Mucosa of descending colon (tissue), 3 donors: Measurements from ENCODE around the gene PIN1. TPM values are rescaled to one million over a fixed set of nuclear protein-coding genes. Genes with fewer than 3 reads are reported as not detected.

Experiments used
- ATAC-seq: fragments of 200-7000 bp; cut with Tn5 transposase; one replicate; pipeline ENCODE4 v1.9.1; 2020; ENCODE audit warnings: mild to moderate bottlenecking, moderate library complexity
- DNase-seq, 3 donors: peaks; one replicate each; pipeline ENCODE4 v3.0.0-alpha.2; 2020
- H3K36me3 ChIP-seq: fragments of 200-600 bp; one replicate; pipeline ENCODE4 v1.8.0; 2021; ENCODE audit warnings: low read depth, mild to moderate bottlenecking
- H3K4me1 ChIP-seq: fragments of 200-600 bp; one replicate; pipeline ENCODE4 v1.8.0; 2021; ENCODE audit warnings: low read depth, mild to moderate bottlenecking
- H3K4me3 ChIP-seq: fragments of 200-600 bp; one replicate; pipeline ENCODE4 v1.8.0; 2021; ENCODE audit warnings: mild to moderate bottlenecking
- H3K9me3 ChIP-seq: fragments of 200-600 bp; one replicate; pipeline ENCODE4 v1.8.0; 2021; ENCODE audit warnings: mild to moderate bottlenecking
- intact Hi-C, 2 donors: fragments of 100-400 bp; cut with DNase I in 1 of 2; cut with micrococcal nuclease in 1 of 2; formaldehyde crosslinking; loops; one replicate each; pipeline versions ENCODE4 v1.11.0 to v1.11.1; 2022; cut with DNase I, micrococcal nuclease
- total RNA-seq, 3 donors: library from RNA; stranded (reverse); fragmentation: NEBNext Ultra II Directional in 2 of 3; extraction: Animal tissue kit (Norgen Biotek cat#: 25700) in 2 of 3; gene quantifications; one replicate each; pipeline versions ENCODE4 v1.2.1 to v1.2.4, GENCODE V29; 2021 to 2023
- TF ChIP-seq, protein P1 (sequence below): fragments of 200-600 bp; IDR thresholded peaks from one replicate; pipeline ENCODE4 v1.8.0; 2022; ENCODE audit warnings: antibody characterized with exemption, mild to moderate bottlenecking
- donor health status: DM: no; HTN: no; CAD: no; lungs with moderate emphysema.
- donor health status: DM: no; HTN: no; CAD: no.
- donor health status: DM: no; HTN: yes; CAD: no.

PIN1 gene
- total RNA-seq, 3 donors from 2014 or later: 44.5 to 64.2 (median 52.5) TPM

DNA sequence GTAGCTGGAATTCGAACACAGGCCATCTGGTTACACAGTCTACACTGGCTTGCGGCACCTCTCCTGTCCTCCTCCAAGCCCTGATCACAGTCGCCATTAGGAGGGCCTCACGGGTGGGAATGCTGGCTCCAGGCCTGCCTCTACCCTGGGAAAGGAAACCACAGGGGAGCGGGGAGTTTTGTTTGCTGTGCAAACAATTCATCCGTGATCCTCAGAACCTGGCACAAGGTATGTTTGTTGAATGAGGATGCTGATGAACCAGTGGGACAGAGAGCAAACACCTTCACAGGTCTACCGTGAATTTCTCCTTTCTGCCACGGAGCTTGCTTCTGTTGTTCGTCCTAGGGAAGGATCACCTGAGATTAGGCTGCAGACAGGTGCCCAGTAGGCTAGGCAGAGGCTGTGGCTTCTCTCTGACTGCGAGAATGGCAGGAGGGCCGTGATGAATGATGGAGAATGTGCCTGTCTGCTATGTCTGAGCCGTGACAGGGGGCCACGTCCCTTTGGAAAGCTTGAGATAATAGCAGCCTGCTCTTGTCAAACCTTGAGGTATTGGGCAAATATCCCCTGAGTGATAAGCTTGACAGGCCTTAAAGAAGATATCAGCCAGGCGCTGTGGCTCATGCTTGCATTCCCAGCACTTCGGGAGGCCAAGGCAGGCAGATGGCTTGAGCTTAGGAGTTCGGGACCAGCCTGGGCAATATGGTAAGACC is 36.7 kb downstream of the PIN1 start:
- DNase-seq (no peak), ATAC-seq (no peak)
- H3K4me1 ChIP-seq: no peaks in the 10 kb centered on the region
- H3K9me3 ChIP-seq: no peaks in the 10 kb centered on the region
- intact Hi-C loops: no loop called here
- TF ChIP-seq, protein P1, sequence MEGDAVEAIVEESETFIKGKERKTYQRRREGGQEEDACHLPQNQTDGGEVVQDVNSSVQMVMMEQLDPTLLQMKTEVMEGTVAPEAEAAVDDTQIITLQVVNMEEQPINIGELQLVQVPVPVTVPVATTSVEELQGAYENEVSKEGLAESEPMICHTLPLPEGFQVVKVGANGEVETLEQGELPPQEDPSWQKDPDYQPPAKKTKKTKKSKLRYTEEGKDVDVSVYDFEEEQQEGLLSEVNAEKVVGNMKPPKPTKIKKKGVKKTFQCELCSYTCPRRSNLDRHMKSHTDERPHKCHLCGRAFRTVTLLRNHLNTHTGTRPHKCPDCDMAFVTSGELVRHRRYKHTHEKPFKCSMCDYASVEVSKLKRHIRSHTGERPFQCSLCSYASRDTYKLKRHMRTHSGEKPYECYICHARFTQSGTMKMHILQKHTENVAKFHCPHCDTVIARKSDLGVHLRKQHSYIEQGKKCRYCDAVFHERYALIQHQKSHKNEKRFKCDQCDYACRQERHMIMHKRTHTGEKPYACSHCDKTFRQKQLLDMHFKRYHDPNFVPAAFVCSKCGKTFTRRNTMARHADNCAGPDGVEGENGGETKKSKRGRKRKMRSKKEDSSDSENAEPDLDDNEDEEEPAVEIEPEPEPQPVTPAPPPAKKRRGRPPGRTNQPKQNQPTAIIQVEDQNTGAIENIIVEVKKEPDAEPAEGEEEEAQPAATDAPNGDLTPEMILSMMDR: no peak
- no peak overlapping the region for H3K4me3 ChIP-seq
- no peaks in the 10 kb centered on the region for H3K36me3 ChIP-seq

DNA sequence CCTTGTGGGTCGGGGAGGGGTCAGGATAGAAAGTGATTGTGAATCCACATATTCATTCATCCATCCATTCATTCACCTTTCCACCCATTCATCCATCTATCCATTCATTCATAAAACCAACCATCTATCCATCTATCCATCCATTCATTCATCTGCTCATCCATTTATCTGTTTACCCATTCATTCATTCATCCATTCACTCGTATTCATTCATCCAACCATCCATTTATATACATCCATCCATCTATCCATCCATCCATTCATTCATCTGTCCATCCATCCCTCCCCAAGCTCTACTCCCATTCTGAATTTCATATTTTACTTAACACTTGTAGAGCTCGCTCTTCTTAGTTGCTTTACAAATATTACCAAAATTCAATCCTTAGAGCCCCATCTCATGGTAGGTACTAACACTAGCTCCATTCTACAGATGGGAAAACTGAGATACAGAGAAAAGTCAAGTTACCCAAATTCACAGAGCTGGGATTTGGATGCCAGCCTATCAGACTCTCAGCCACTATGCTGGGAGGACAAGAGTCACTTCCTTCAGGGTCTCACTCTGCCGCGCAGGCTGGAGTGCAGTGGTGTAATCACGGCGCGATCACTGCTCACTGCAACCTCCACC is 37.6 kb downstream of the PIN1 start:
- TF ChIP-seq, protein P1: no peak
- H3K36me3 ChIP-seq: no peaks in the 10 kb centered on the region
- no peaks in the 10 kb centered on the region for H3K9me3 ChIP-seq
- ATAC-seq (no peak), DNase-seq (no peak)
- intact Hi-C loops: no loop called here
- no peak overlapping the region for H3K4me3 ChIP-seq
- H3K4me1 ChIP-seq: no peaks in the 10 kb centered on the region

DNA sequence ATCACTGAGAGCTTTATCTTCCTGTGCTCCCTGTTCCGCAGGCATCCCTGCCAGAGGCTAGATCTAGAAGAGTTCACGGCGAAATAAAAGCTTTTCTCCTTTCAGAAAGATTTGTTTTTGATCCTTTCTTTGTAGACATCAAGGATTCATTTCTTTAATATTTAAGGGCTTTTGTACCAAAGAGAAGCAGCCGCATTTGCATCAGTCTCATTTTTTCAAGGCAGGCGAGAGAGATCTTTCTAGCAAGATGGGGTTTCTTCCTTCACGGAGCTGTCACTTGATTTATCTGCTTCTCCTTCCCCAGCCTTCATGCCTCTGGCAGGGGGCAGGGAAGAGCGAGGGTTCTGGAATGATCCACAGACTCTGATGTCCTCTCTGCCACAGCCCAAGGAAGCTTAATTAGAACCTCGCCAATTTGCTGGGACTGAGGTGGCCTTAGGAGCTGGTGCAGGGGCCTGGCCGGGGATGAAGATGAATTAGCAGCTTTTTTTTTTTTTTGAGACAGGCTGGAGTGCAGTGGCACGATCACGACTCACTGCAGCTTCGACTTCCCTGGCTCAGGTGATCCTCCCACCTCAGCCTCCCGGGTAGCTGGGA is 40.0 kb downstream of the PIN1 start:
- TF ChIP-seq, protein P1: no peak
- Histone ChIP-seq H3K4me3 (no peak overlapping the region), H3K9me3 (no peaks in the 10 kb centered on the region), H3K36me3 (no peaks in the 10 kb centered on the region), H3K4me1 (no peaks in the 10 kb centered on the region)
- ATAC-seq (no peak), DNase-seq (no peak)
- intact Hi-C loops: no loop called here

DNA sequence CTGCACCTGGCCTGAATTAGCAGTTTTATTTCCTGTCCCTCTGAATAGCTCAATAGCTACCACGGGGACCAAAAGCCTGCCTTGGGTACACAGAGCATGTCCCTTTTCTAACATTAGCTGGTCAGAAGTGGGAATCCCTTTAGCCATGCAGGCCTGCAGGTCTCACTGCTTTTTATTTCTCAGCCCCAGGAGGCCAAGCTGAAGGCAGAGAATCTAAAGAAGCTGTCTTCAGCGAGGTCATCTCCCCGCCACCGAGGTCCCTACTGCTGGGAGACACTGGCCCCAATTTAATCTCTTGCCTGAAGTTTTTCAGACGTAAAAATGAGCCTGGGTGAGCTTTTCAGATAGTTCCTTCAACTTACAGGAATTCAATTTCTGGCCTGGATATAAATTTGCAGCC is 40.7 kb downstream of the PIN1 start:
- H3K4me3 ChIP-seq: no peak overlapping the region
- no peaks in the 10 kb centered on the region for H3K36me3 ChIP-seq
- no peak for ATAC-seq
- H3K9me3 ChIP-seq: no peaks in the 10 kb centered on the region
- no peak for DNase-seq
- no peaks in the 10 kb centered on the region for H3K4me1 ChIP-seq
- TF ChIP-seq, protein P1: no peak
- intact Hi-C loops: no loop called here

DNA sequence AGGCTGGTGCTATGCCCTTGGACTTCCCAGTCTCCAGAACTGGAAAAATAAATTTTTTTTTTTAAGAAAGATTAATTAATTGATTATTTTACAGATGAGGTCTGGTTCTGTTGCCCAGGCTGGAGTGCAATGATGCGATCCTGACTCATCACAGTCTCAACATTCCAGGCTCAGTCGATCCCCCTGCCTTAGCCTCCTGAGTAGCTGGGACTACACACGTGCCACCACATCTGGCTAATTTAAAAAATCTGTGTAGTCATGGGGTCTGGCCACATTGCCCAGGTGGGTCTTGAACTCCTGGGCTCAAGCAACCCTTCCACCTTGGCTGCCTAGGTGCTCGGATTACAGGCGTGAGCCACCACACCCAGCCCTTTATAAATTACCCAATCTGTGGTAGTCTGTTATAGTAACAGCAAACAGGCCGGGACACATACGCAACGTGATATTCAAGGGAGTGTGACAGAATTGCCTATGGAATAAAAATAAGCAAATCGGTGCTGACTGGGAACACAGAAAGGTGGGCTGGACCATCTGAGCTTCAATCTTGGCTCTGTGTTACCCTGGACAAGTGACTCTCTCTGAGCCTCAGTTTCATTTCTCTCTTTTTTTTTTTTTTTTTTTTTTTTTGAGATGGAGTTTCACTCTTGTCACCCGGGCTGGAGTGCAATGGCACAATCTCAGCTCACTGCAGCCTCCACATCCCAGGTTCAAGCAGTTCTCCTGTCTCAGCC is 42.8 kb downstream of the PIN1 start:
- H3K36me3 ChIP-seq: no peaks in the 10 kb centered on the region
- no peaks in the 10 kb centered on the region for H3K9me3 ChIP-seq
- intact Hi-C loops: no loop called here
- DNase-seq (no peak), ATAC-seq (no peak)
- TF ChIP-seq, protein P1: no peak
- H3K4me1 ChIP-seq: no peaks in the 10 kb centered on the region
- H3K4me3 ChIP-seq: no peak overlapping the region
